ENCODE measurements around the gene SLC22A1. TPM values are rescaled to one million over a fixed set of nuclear protein-coding genes. Genes with fewer than 3 reads are reported as not detected.
A peak's percentile ranks its signal among the peaks of the same experiment; 100 is the strongest.

SLC22A1 gene
- polyA plus RNA-seq, 1 of the 3 experiments (the other 2 are of a cell fraction): 0.20 TPM

GRCh38 chr6:160137130-160137988, 15.7 kb downstream of the SLC22A1 start:
- H3K4me2 ChIP-seq: no peak overlapping the region
- 63% methylated on average over 6 of the region's 12 CpGs for WGBS (ENCODE audit: low lambda C conversion rate)
- no peaks in the 10 kb centered on the region for H3K9me2 ChIP-seq
- no peak for TF ChIP-seq TCF12 (IDR thresholded peaks at IDR 0.05)
- no peak for TF ChIP-seq IRF3 (IDR thresholded peaks at IDR 0.05; ENCODE audit: low read depth, low read length)
- no peak for TF ChIP-seq YY1 (IDR thresholded peaks at IDR 0.05; ENCODE audit: low read depth)
- TF ChIP-seq MXI1 (IDR thresholded peaks at IDR 0.05; ENCODE audit: low read depth, low read length): no peak
- no peak for TF ChIP-seq EZH2phosphoT487 (IDR thresholded peaks at IDR 0.05; ENCODE audit: borderline replicate concordance, low read depth)
- no peak for TF ChIP-seq TAF1 (IDR thresholded peaks at IDR 0.05; ENCODE audit: borderline replicate concordance, low read depth, low read length)
- no peak for TF ChIP-seq NFIC (IDR thresholded peaks at IDR 0.05; ENCODE audit: borderline replicate concordance)
- TF ChIP-seq JUND (IDR thresholded peaks at IDR 0.05): no peak
- no peak for TF ChIP-seq MEF2A (IDR thresholded peaks at IDR 0.05; ENCODE audit: borderline replicate concordance, low read depth)
- no peak for TF ChIP-seq FOXM1 (IDR thresholded peaks at IDR 0.05; ENCODE audit: low read depth)
- TF ChIP-seq RCOR1 (IDR thresholded peaks at IDR 0.05; ENCODE audit: low read length): no peak
- TF ChIP-seq GABPA (IDR thresholded peaks at IDR 0.05; ENCODE audit: low read depth): no peak
- ChIA-PET CTCF (interaction anchor here (0.6 to 2.6 kb wide), 15 partner anchors 10 to 490 kb away, joined by 3 to 25 read pairs (median 3); no protein-coding TSS in a partner anchor), POLR2A (no interaction called here)
- no peak overlapping the region for H2AFZ ChIP-seq (ENCODE audit: low read depth)
- H3F3A ChIP-seq (replicated peaks; ENCODE audit: insufficient read depth): no peaks in the 10 kb centered on the region
- H4K20me1 ChIP-seq (ENCODE audit: insufficient read depth): no peaks in the 10 kb centered on the region
- no peaks in the 10 kb centered on the region for H3K36me3 ChIP-seq (replicated peaks in 1 of 2; ENCODE audit: control insufficient read depth in 1 of 2, insufficient read depth in 2 of 2, low read length in 1 of 2)
- H3K9ac ChIP-seq: no peak overlapping the region
- H3K79me2 ChIP-seq (ENCODE audit: insufficient read depth): no peaks in the 10 kb centered on the region
- DNase-seq: no peak
- no peaks in the 10 kb centered on the region for H3K27me3 ChIP-seq (ENCODE audit: insufficient read depth)
- H3K4me1 ChIP-seq (ENCODE audit: control insufficient read depth in 1 of 2, insufficient read depth in 2 of 2, low read depth in 1 of 2, low read length in 1 of 2): peaks cover 0 to 5% of the 10 kb centered on the region in 2 experiments; a peak in 1 of 4 replicates
- H3K27ac ChIP-seq (ENCODE audit: low read depth in 2 of 2, low read length in 1 of 2): no peak overlapping the region
- no peaks in the 10 kb centered on the region for H3K9me3 ChIP-seq
- no peak overlapping the region for H3K4me3 ChIP-seq (ENCODE audit: low read depth in 2 of 2, low read length in 1 of 2)

GRCh38 chr6:160137989-160138835, 16.6 kb downstream of the SLC22A1 start:
- Histone ChIP-seq H3F3A (replicated peaks; ENCODE audit: insufficient read depth) (no peaks in the 10 kb centered on the region), H3K36me3 (replicated peaks in 1 of 2; ENCODE audit: control insufficient read depth in 1 of 2, insufficient read depth in 2 of 2, low read length in 1 of 2) (no peaks in the 10 kb centered on the region), H3K4me1 (ENCODE audit: control insufficient read depth in 1 of 2, insufficient read depth in 2 of 2, low read depth in 1 of 2, low read length in 1 of 2) (peaks cover 0 to 5% of the 10 kb centered on the region in 2 experiments; a peak in 1 of 4 replicates), H3K9me2 (no peaks in the 10 kb centered on the region), H3K4me2 (no peak overlapping the region), H4K20me1 (ENCODE audit: insufficient read depth) (no peaks in the 10 kb centered on the region), H3K9ac (no peak overlapping the region), H3K4me3 (ENCODE audit: low read depth in 2 of 2, low read length in 1 of 2) (peak overlapping the region in 1 of 2 experiments; percentile 6; a peak in 1 of 4 replicates), H3K9me3 (no peaks in the 10 kb centered on the region), H2AFZ (ENCODE audit: low read depth) (no peak overlapping the region), H3K79me2 (ENCODE audit: insufficient read depth) (no peaks in the 10 kb centered on the region), H3K27ac (ENCODE audit: low read depth in 2 of 2, low read length in 1 of 2) (no peak overlapping the region), H3K27me3 (ENCODE audit: insufficient read depth) (no peaks in the 10 kb centered on the region)
- ChIA-PET POLR2A (no interaction called here), CTCF (interaction anchor here (0.6 to 1.8 kb wide), 20 partner anchors 8 to 491 kb away, joined by 3 to 25 read pairs (median 3); no protein-coding TSS in a partner anchor)
- WGBS (ENCODE audit: low lambda C conversion rate): 36% methylated on average over 8 of the region's 8 CpGs
- TF ChIP-seq RAD21 (IDR thresholded peaks at IDR 0.05; ENCODE audit: low read length) (peak; percentile 73), CTCF (IDR thresholded peaks at IDR 0.05) (peak; percentile 78), FOXM1 (IDR thresholded peaks at IDR 0.05; ENCODE audit: low read depth) (no peak), SMC3 (IDR thresholded peaks at IDR 0.05; ENCODE audit: low read depth, low read length) (peak; percentile 79), NFIC (IDR thresholded peaks at IDR 0.05; ENCODE audit: borderline replicate concordance) (0 out of 2 replicates have a peak, but pooled peaks have one; percentile 5), POLR2AphosphoS5 (IDR thresholded peaks at IDR 0.05; ENCODE audit: low read depth, low read length) (no peak)
- TF ChIP-seq, protein P1, sequence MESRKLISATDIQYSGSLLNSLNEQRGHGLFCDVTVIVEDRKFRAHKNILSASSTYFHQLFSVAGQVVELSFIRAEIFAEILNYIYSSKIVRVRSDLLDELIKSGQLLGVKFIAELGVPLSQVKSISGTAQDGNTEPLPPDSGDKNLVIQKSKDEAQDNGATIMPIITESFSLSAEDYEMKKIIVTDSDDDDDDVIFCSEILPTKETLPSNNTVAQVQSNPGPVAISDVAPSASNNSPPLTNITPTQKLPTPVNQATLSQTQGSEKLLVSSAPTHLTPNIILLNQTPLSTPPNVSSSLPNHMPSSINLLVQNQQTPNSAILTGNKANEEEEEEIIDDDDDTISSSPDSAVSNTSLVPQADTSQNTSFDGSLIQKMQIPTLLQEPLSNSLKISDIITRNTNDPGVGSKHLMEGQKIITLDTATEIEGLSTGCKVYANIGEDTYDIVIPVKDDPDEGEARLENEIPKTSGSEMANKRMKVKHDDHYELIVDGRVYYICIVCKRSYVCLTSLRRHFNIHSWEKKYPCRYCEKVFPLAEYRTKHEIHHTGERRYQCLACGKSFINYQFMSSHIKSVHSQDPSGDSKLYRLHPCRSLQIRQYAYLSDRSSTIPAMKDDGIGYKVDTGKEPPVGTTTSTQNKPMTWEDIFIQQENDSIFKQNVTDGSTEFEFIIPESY (IDR thresholded peaks at IDR 0.05; ENCODE audit: borderline replicate concordance, low read depth): no peak
- DNase-seq: peak; percentile 54
